ENCODE measurements around the gene C7orf25. TPM values are rescaled to one million over a fixed set of nuclear protein-coding genes. Genes with fewer than 3 reads are reported as not detected.

The C7orf25 gene
- total RNA-seq, 1 donor from 2014 or later = 8.5 TPM

- no peak overlapping the region for H3K27ac ChIP-seq (ENCODE audit: low read depth, low read length)
- H3K9me3 ChIP-seq (ENCODE audit: insufficient read depth, low read depth, low read length) = no peaks in the 10 kb centered on the region
- no peaks in the 10 kb centered on the region for H3K79me2 ChIP-seq (ENCODE audit: insufficient read depth, low read length)
- H3K4me3 ChIP-seq (ENCODE audit: insufficient read depth, low read depth, low read length) = no peak overlapping the region
- no peak overlapping the region for H2AFZ ChIP-seq (ENCODE audit: low read depth, low read length)
- no peaks in the 10 kb centered on the region for H3K4me1 ChIP-seq (ENCODE audit: insufficient read depth, low read length)
- H3K36me3 Mint-ChIP-seq (ENCODE audit: low read depth, unreplicated experiment) = no peaks in the 10 kb centered on the region
- TF ChIP-seq, protein P1, sequence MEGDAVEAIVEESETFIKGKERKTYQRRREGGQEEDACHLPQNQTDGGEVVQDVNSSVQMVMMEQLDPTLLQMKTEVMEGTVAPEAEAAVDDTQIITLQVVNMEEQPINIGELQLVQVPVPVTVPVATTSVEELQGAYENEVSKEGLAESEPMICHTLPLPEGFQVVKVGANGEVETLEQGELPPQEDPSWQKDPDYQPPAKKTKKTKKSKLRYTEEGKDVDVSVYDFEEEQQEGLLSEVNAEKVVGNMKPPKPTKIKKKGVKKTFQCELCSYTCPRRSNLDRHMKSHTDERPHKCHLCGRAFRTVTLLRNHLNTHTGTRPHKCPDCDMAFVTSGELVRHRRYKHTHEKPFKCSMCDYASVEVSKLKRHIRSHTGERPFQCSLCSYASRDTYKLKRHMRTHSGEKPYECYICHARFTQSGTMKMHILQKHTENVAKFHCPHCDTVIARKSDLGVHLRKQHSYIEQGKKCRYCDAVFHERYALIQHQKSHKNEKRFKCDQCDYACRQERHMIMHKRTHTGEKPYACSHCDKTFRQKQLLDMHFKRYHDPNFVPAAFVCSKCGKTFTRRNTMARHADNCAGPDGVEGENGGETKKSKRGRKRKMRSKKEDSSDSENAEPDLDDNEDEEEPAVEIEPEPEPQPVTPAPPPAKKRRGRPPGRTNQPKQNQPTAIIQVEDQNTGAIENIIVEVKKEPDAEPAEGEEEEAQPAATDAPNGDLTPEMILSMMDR (IDR thresholded peaks at IDR 0.05; ENCODE audit: insufficient read depth, low read depth, low read length) = no peak
- TF ChIP-seq EZH2 (IDR thresholded peaks at IDR 0.05; ENCODE audit: insufficient read depth, low read length) = no peak
- peaks cover 8% of the 10 kb centered on the region for H3K4me1 Mint-ChIP-seq (ENCODE audit: low read depth, unreplicated experiment)
- no peak for FAIRE-seq
- no peaks in the 10 kb centered on the region for H3K9me3 Mint-ChIP-seq (ENCODE audit: unreplicated experiment)
- no peak overlapping the region for H3K27ac Mint-ChIP-seq (ENCODE audit: unreplicated experiment)
- no peaks in the 10 kb centered on the region for H4K20me1 ChIP-seq (ENCODE audit: insufficient read depth, low read length)
- no peak overlapping the region for H3K9ac ChIP-seq (ENCODE audit: low read length)
- DNase-seq (ENCODE audit: low read depth) = no peak
- no peaks in the 10 kb centered on the region for H3K27me3 Mint-ChIP-seq (ENCODE audit: low read depth, unreplicated experiment)
- no peaks in the 10 kb centered on the region for H3K27me3 ChIP-seq (ENCODE audit: insufficient read depth, low read length)
- no peak overlapping the region for H3K4me2 ChIP-seq (ENCODE audit: low read length)
- H3K36me3 ChIP-seq (ENCODE audit: insufficient read depth, low read length) = no peaks in the 10 kb centered on the region
- no peak overlapping the region for H3K4me3 Mint-ChIP-seq (ENCODE audit: unreplicated experiment)
Observed at GRCh38 chr7:42946627-42946950, 34.7 kb upstream of the C7orf25 start.

- Histone ChIP-seq H3K36me3 (ENCODE audit: insufficient read depth, low read length) (no peaks in the 10 kb centered on the region), H3K4me1 (ENCODE audit: insufficient read depth, low read length) (no peaks in the 10 kb centered on the region), H3K4me3 (ENCODE audit: insufficient read depth, low read depth, low read length) (no peak overlapping the region), H2AFZ (ENCODE audit: low read depth, low read length) (no peak overlapping the region), H3K9ac (ENCODE audit: low read length) (no peak overlapping the region), H3K27me3 (ENCODE audit: insufficient read depth, low read length) (no peaks in the 10 kb centered on the region), H3K27ac (ENCODE audit: low read depth, low read length) (no peak overlapping the region), H4K20me1 (ENCODE audit: insufficient read depth, low read length) (no peaks in the 10 kb centered on the region), H3K9me3 (ENCODE audit: insufficient read depth, low read depth, low read length) (no peaks in the 10 kb centered on the region), H3K79me2 (ENCODE audit: insufficient read depth, low read length) (no peaks in the 10 kb centered on the region), H3K4me2 (ENCODE audit: low read length) (no peak overlapping the region)
- TF ChIP-seq, protein P1 (IDR thresholded peaks at IDR 0.05; ENCODE audit: insufficient read depth, low read depth, low read length) = no peak
- TF ChIP-seq EZH2 (IDR thresholded peaks at IDR 0.05; ENCODE audit: insufficient read depth, low read length) = no peak
- DNase-seq (ENCODE audit: low read depth) (no peak), FAIRE-seq (no peak)
- Mint-ChIP-seq H3K27me3 (ENCODE audit: low read depth, unreplicated experiment) (no peaks in the 10 kb centered on the region), H3K9me3 (ENCODE audit: unreplicated experiment) (no peaks in the 10 kb centered on the region), H3K27ac (ENCODE audit: unreplicated experiment) (no peak overlapping the region), H3K36me3 (ENCODE audit: low read depth, unreplicated experiment) (no peaks in the 10 kb centered on the region), H3K4me1 (ENCODE audit: low read depth, unreplicated experiment) (peaks cover 12% of the 10 kb centered on the region), H3K4me3 (ENCODE audit: unreplicated experiment) (no peak overlapping the region)
Observed at GRCh38 chr7:42945821-42946626, 34.2 kb upstream of the C7orf25 start.
